Breast epithelium (tissue), 4 donors: ENCODE data around the gene SHMT2. TPM values are rescaled to one million over a fixed set of nuclear protein-coding genes. Genes with fewer than 3 reads are reported as not detected.

Experiments
- DNase-seq, 2 donors: peaks; one replicate each; pipeline ENCODE4 v3.0.0-alpha.2; 2019; ENCODE audit warnings: low spot score in 2 of 2
- H3K27ac ChIP-seq, 2 donors: fragments of 200-600 bp; sonication (generic) in 1 of 2; one replicate each; pipeline ENCODE4 v1.5.1; 2016 to 2019; ENCODE audit warnings: mild to moderate bottlenecking in 1 of 2
- H3K27me3 ChIP-seq, 2 donors: fragments of 200-600 bp; sonication (generic) in 1 of 2; one replicate each; pipeline versions ENCODE4 v1.5.1 to v1.6.0; 2017 to 2019; ENCODE audit warnings: control low read depth in 1 of 2, mild to moderate bottlenecking in 1 of 2
- H3K36me3 ChIP-seq: fragments of 200-600 bp; one replicate; pipeline ENCODE4 v1.5.1; 2019
- H3K4me1 ChIP-seq, 2 donors: fragments of 200-600 bp; sonication (generic); one replicate each; pipeline ENCODE4 v1.5.1; 2016 to 2019; ENCODE audit warnings: control low read depth in 1 of 2
- H3K4me3 ChIP-seq, 3 donors: fragments of 200-600 bp; sonication (generic); 1 replicate in 2 of 3; 2 replicates in 1 of 3; pipeline ENCODE4 v1.5.1; 2016 to 2019; ENCODE audit warnings: mild to moderate bottlenecking in 3 of 3, moderate library complexity in 2 of 3
- H3K9me3 ChIP-seq, 2 donors: fragments of 200-600 bp; sonication (generic) in 1 of 2; one replicate each; pipeline ENCODE4 v1.5.1; 2016 to 2019; ENCODE audit warnings: control low read depth in 1 of 2
- CTCF ChIP-seq, 3 donors: fragments of 450-650 bp; IDR thresholded peaks; one replicate each; pipeline ENCODE4 v1.5.1; 2016 to 2017; ENCODE audit warnings: antibody characterized with exemption in 3 of 3, mild to moderate bottlenecking in 3 of 3, moderate library complexity in 3 of 3
- POLR2A ChIP-seq: fragments of 450-650 bp; IDR thresholded peaks from one replicate; pipeline ENCODE4 v1.6.1; 2016; ENCODE audit warnings: antibody characterized with exemption, mild to moderate bottlenecking, moderate library complexity
- POLR2AphosphoS5 ChIP-seq, 3 donors: sonication (generic); formaldehyde crosslinking; IDR thresholded peaks; one replicate each; pipeline ENCODE4 v1.6.1; 2017; ENCODE audit warnings: antibody characterized with exemption in 3 of 3
- intact Hi-C: fragments of 100-400 bp; cut with DNase I; formaldehyde crosslinking; loops from one replicate; pipeline ENCODE4 v1.15.1; 2023; ENCODE audit warnings: low total_unique reads
- total RNA-seq, 3 donors: library from RNA; depleted of rRNA; stranded (reverse); fragments of >200 nt; gene quantifications; one replicate each; pipeline ENCODE4 v1.1.0, GENCODE V29; 2016

Gene SHMT2
- total RNA-seq, 3 donors from 2014 or later = 37.9 to 63.3 (median 46.7) TPM

DNA sequence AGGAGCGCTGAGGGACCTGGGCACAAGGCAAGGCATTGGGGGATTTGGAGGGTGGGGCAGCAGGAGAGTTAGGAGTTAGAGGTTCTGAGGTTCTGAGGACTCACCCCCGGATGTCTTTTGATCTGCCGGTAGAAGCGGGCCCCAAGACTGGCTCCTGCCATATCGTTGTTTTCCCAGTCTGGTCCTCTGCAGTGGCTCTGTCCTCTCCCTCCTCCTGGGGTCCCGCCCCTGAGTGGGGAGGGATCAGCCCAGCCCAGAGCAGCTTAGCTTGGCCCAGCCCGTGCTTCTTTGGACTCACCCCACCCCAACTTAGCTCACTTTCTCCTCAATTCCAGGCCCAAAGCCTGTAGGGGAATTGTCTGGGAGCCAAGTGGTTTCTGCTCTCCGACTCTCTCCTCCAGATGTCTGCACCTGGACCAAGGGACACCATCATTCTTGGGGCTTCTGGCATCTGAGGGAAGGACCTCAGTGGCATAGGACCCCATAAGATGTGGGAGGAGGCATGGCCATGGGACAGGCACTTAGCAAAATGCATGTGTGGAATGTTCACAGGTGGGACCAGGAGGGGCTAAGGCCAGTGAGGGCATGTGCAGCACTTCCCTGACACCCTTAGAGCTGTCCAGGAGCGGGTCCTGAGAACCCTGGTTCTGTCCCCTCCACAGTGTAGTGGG, 7.5 kb downstream of the SHMT2 start:
- Histone ChIP-seq H3K27ac (peak overlapping the region in 1 of 2 donors; percentile 72), H3K4me3 (no peak overlapping the region), H3K27me3 (peaks cover 3 to 26% of the 10 kb centered on the region in 2 donors), H3K4me1 (peaks cover 13 to 14% of the 10 kb centered on the region in 2 donors), H3K36me3 (no peaks in the 10 kb centered on the region), H3K9me3 (no peaks in the 10 kb centered on the region)
- no peak for DNase-seq
- intact Hi-C loops = no loop called here
- TF ChIP-seq CTCF (IDR thresholded peaks at IDR 0.05) (no peak), POLR2A (no peak)

DNA sequence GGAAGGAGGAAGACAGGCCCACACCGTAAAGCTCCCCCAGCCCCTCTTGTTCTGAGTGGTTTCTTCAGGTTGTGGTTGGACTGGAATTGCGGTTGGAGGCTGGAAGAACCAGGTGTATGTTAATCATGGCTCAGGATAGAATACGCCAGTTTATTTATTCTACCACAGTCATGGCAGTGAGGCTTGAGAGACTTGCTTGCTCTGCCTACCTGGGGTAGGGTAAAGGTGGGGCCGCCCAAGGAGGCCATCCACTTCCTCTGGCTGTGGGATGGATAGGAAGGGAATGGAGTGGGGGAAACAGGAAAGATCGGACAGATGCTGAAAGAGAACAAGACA, 8.1 kb downstream of the SHMT2 start:
- Histone ChIP-seq H3K27me3 (peaks cover 3 to 31% of the 10 kb centered on the region in 2 donors), H3K27ac (no peak overlapping the region), H3K4me1 (peaks cover 13 to 14% of the 10 kb centered on the region in 2 donors), H3K9me3 (no peaks in the 10 kb centered on the region), H3K36me3 (no peaks in the 10 kb centered on the region), H3K4me3 (peak overlapping the region in 2 of 3 donors; percentile 55 to 75)
- no peak for DNase-seq
- TF ChIP-seq POLR2AphosphoS5 (IDR thresholded peaks at IDR 0.05) = no peak
- no peak for TF ChIP-seq CTCF (IDR thresholded peaks at IDR 0.05)
- TF ChIP-seq POLR2A = no peak
- intact Hi-C loops = no loop called here

- Histone ChIP-seq H3K4me1 (peaks cover 18 to 19% of the 10 kb centered on the region in 2 donors), H3K27ac (no peak overlapping the region), H3K9me3 (no peaks in the 10 kb centered on the region), H3K36me3 (no peaks in the 10 kb centered on the region), H3K27me3 (peaks cover 3 to 37% of the 10 kb centered on the region in 2 donors), H3K4me3 (peak overlapping the region; percentile 45 to 75 (median 55))
- no peak for DNase-seq
- TF ChIP-seq CTCF (IDR thresholded peaks at IDR 0.05) (no peak), POLR2A (no peak), POLR2AphosphoS5 (IDR thresholded peaks at IDR 0.05) (no peak)
- intact Hi-C loops = no loop called here
These were observed 8.7 kb downstream of the SHMT2 start for GRCh38 chr12:57237932-57238853.

- H3K4me1 ChIP-seq = peaks cover 19 to 22% of the 10 kb centered on the region in 2 donors
- peaks cover 3 to 38% of the 10 kb centered on the region in 2 donors for H3K27me3 ChIP-seq
- no peak overlapping the region for H3K27ac ChIP-seq
- TF ChIP-seq POLR2A (no peak), CTCF (IDR thresholded peaks at IDR 0.05) (peak; percentile 98 to 100 (median 100)), POLR2AphosphoS5 (IDR thresholded peaks at IDR 0.05) (peak; percentile 20 to 55 (median 23))
- intact Hi-C loops = no loop called here
- no peaks in the 10 kb centered on the region for H3K36me3 ChIP-seq
- peak; percentile 69 to 83 for DNase-seq
- H3K4me3 ChIP-seq = peak overlapping the region; percentile 45 to 75 (median 55)
- no peaks in the 10 kb centered on the region for H3K9me3 ChIP-seq
These were observed 9.5 kb downstream of the SHMT2 start for GRCh38 chr12:57238854-57239554.
